Measurements from ENCODE around the gene PYGB.
A peak's percentile ranks its signal among the peaks of the same experiment; 100 is the strongest.

The PYGB gene

DNA sequence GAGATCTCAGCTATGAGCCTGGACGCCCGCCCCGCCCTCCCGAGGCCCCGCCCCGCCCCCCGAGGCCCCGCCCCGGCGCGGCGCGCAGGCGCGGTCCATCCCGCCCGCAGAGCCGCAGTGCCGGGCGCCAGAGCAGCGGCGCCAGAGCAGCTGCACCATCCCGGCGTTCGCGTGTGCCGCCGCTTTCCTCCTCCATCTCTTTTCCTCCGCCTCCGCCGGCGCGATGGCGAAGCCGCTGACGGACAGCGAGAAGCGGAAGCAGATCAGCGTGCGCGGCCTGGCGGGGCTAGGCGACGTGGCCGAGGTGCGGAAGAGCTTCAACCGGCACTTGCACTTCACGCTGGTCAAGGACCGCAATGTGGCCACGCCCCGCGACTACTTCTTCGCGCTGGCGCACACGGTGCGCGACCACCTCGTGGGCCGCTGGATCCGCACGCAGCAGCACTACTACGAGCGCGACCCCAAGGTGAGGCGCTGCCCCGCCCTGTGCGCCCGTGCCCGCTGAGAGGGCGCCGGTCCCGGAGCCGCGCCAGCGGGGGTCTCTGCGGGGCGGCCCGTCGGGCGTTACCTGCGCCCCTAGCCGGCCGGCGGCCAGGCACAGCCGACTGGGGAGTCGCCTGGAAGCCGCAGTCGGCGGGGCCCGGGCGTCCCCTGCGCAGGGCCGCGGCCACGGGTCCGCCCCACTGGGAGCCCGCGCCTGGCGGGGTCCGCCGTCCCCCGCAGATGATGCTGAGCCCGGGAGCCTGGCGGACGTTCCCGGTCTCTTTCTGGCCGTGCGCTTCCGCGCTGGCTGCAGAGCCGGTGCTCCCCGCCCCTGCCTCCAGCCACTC is at the start of gene PYGB:
Gene PYGB (plus strand): TSS at position 130 of the 830 bp plus-strand sequence. CDS start 94 bp downstream, at position 224.
- DNase-seq (ENCODE audit: low read depth in 1 of 2, low spot score in 1 of 2): peak; percentile 66 to 67

DNA sequence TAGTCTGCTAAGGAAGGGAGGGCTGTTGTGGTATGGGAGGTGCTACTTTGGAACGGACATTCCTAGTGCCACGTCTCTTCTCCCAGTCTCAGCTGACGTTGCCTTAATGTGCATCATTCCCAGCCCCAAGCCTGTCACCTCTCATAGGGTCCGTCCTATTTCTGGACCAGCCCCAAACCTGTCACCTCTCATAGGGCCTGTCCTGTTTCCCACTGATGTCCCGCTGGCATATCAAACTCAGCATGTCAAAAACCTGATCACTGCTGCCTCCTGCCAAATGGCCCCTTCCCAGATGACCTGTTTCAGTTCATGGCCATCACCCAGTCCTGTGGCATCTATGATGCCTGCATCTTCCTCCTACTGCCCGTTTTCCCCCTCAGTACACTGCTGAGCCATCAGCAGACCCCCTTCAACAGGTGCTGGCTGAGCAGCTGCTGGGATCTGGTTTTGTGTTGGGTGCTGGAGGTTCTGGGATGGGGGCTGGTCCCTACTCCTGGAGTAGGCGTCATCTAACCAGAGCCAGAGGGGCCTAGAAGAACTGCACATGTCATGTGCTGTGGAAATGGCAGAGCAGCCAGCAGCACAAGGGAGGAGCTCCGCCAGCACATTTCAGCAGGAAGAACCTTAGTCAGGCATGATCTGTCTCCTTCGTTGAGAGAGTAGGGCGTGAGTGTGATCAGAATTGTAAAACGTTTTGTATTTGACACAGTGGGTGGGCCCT is 49.1 kb upstream of the PYGB start:
- DNase-seq (ENCODE audit: low read depth in 1 of 2, low spot score in 1 of 2): no peak

DNA sequence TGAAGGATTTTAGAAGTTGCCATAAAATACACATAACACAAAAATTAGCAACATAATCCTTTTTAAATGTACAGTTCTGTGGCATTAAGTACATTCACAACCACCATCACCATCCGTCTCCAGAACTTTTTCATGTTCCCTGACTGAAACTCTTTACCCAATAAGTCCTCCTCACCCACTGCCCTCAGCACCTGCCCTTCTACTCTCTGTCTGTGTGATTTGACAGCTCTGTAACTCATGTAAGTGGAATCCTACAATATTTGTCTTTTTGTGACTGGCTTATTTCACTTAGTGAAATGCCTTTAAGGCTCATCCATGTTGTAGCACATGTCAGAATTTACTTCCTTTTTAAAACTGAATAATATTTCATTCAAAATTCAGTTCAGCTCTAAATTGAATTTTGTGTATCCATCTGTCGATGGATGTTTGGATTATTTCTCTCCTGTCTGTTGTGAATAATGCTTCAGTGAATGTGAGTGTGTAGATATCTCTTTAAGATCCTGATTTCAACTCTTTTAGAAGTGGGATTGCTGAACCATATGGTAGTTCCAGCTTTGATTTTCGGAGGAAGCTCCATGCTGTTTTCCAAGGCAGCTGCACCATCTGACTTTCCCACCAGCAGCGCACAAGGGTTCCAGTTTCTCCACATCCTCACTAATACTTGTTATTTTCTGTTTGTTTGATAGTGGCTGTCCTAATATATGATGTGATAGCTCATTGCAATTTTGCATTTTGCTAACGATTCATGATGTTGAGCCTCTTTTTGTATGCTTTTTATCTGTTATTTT is 48.2 kb upstream of the PYGB start:
- DNase-seq (ENCODE audit: low read depth in 1 of 2, low spot score in 1 of 2): no peak

DNA sequence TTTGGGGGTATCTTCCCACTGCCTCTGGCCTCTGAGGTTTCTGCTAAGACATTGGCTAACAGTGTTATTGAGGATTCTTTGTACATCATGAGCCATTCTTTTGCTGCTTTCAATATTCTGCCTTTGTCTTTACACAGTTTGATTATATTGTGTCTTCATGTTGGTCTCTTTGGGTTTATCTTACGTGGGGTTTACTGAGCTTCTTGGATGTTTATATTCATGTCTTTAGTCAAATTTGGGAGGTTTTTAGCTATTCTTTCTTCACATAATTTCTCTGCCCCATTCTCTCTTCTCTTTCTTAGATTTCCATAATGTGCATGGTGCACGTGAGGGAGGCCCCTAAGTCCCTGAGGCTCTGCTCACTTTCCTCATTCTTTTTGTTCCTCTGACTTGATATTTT is 44.8 kb upstream of the PYGB start:
- no peak for DNase-seq (ENCODE audit: low read depth in 1 of 2, low spot score in 1 of 2)

DNA sequence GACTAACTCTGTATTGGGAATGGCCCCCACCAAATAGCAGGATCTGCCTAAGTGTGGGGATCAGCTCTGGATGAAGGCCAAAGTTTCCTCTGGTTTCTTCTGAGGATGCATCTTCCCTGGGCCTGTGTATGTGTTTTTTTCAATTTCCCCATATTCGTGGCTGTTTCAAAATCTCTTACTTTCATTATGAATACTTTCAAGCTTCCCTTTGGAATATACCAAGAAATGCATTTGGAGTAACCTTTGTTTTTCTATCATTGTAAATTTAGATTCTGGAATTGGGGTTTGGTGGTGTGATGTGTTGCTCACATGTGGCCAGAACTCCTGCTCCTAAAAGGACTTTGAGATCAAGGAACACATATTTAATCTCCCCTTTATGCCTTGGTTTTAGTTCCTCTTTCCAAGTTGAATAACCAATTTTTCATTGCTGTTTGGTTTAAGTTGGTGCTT is 44.0 kb upstream of the PYGB start:
- no peak for DNase-seq (ENCODE audit: low read depth in 1 of 2, low spot score in 1 of 2)

DNA sequence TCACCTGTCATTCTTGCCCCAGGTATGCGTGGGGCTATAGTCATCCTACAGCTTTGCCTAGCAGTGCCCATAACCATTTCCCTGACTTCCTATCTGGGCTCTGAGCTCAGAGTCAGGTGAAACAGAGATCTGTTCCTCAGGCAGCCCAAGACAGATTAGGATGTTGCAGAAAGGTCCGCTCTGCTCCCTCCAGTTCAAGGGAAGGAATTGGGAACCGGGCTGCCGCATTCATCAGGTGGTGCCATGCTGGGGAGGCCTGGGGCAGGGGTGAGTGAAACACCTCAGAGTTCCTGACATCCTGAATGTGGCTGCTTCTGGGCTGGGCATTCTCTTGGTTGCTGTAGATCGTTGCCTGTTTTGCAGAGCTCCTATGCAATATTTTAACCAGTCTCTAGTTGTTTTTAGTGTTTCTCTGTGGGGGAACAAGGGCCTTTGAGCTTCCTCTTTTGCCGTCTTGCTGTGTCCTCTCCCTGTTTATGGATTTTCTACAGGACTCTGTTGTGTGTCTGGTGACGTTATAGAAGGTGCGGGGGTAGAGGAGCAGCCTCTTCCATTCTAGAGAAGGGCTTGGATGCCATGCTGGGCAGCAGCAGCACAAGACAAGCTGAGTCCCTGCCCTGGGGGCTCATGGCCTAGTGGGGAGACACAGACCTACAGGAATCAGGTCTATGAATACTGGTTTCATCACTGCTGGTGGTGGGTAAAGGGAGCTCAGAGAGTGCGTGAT is 43.2 kb upstream of the PYGB start:
- no peak for DNase-seq (ENCODE audit: low read depth in 1 of 2, low spot score in 1 of 2)

DNA sequence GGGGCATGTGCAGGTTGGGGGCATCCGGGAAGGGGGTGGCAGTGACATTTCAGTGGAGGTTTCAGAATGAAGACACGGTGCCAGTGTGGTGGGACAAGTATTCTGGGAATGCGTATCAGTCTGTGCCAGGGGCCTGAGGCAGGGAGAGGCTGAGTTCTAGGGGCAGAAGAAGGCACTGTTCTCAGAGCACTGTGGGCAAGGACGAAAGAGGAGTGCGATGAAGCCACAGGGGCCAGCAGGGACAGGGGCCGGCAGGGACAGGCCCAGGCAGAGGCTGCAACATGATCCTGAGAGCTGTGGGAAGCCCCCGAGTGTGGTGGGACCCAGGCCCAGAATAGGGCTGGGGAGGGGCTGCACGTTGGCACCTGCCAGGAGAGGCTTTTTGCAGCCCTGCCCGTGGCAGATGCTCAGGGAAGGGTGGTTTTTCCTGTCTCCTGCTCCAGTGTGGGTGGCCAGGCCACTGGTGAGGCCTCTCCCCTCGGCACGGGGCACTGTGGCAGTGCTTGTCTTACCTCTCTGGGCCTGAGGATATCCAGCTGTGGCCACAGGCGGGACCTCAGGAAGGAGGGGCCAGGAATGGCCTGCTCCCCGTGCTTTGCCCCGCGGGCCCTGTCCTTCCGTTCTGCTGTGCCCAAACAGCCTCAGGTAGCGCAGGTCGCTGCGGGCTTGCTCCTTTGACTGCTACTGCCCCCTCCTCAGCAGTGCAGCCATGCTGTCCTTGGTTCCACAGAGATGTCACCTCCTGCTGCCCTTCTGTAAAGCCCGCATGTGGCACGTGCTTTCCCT is 42.4 kb upstream of the PYGB start:
- no peak for DNase-seq (ENCODE audit: low read depth in 1 of 2, low spot score in 1 of 2)

DNA sequence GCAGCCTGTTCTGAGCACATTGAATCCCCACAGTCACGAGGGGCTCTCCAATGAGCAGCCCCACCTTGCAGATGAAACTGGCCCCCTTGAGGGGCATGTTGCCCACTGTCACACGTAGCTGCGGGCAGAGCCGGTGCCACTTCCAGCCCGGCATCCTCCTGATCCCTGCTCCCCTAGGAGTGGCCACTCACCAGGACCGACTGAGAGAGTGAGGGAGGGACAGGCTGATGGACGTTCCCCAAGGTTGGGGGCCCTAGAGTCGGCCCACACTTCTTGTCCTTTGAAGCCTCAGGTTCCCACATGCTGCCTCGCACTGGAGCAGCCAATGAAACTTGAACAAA is 41.9 kb upstream of the PYGB start:
- no peak for DNase-seq (ENCODE audit: low read depth in 1 of 2, low spot score in 1 of 2)

DNA sequence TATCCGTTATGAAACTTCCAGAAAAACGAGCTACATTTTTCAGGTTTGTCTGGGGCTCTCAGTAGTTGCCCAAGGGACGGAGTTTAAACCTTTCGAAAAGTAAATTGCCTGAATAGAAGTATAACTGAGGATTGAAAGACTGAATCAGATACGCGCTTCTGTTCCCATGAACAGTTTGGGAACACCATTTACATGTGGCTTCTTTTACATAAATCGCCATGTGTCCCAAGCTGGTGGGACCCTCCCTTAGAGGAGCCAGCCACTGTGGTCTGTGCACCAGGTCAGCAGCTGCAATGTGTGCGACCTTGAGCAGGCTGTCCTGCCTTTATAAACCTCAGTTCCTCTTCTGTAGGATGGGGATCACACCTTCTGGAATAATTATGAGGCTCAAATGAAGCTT is 41.3 kb upstream of the PYGB start:
- DNase-seq (ENCODE audit: low read depth in 1 of 2, low spot score in 1 of 2): no peak

DNA sequence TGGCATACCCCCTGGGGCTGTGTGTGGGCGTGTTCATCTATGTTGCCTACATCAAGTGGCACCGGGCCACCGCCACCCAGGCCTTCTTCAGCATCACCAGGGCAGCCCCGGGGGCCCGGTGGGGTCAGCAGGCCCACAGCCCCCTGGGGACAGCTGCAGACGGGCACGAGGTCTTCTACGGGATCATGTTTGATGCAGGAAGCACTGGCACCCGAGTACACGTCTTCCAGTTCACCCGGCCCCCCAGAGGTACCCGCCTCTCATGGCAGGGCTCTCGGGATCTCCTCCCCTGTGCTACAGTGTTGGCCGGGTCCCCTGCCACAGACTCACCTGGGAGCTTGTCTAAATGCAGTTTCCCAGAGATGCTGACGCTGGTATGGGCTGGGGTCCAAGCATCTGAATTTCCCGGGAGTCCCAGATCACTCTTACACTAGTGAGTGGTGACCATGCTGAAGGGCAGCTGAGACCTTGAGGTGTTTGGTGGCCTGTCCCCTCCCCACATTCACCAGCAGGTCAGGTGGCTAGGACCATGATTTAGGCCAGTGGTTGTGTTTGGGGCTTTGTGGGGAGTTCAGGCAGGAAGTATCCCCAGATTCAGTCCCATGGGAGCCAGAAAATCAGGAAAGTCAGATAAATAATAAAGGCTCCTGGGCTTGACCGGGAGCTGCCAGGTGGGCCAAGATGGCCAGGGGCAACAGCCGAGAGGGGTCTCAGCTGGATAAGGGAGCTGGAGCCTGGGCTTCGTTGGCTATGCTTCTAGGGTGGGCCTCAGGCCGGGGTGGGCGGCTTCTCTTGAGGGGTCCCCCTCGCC is 40.5 kb upstream of the PYGB start:
- no peak for DNase-seq (ENCODE audit: low read depth in 1 of 2, low spot score in 1 of 2)

DNA sequence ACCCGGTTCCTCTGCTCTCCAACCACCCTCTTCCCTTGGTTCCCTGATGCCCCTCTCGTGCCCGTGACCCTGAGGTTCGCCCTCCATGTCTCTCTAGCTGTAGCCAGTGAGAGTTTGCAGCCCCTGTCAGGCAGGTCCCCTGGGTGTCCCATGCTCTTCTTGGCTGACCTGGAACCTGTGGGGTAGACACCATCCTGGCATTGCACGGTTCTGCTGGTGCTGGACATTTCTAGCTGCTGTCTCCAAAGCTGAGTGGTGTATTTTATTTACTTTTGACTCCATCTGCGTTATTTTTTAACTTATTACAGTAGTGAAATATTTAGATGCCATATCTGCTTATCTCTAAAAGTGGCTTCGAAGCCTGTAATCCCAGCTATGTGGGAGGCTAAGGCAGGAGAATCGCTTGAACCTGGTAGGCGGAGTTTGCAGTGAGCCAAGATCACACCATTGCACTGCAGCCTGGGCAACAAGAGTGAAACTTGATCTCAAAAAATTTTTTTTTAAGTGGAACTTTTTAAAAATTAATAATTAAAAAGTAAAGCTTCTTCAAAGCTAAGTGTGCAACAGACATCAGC is 39.8 kb upstream of the PYGB start:
- no peak for DNase-seq (ENCODE audit: low read depth in 1 of 2, low spot score in 1 of 2)

DNA sequence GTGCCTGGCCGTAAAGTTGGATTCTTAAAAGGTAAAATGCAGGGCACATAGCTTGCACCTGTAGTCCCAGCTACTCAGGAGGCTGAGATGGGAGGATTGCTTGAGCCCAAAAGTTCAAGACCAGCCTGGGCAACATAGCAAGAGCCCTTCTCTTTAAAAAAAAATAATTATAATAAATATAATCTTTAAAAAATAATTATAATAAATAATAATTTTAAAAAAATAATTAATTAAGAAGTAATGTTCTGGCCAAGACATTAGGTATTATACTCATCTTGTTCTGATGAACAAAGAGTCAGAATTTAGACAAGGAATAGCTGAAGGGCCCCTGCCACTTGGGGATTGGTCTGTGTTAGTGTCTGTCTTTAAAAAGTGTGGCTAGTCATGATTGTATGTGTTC is 38.5 kb upstream of the PYGB start:
- no peak for DNase-seq (ENCODE audit: low read depth in 1 of 2, low spot score in 1 of 2)

DNA sequence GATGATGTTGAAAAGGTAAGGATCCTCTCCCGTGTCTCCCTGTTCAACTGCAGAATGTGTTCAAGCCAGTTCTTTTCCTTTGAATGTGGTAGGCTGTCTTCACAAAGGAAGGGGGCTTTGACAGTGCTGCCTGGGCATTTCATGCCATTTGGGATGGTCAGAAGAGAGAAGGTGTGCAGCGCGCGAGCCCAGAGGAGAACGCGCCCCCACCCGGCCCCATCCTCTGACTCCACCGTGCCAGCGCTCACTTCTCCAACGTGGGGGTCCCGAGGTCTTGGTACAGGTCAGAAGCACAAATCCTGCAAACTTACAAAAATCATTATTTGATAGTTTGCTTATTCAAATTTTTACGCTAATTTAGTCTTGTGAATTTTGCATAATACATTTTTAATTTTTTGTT is 38.0 kb upstream of the PYGB start:
- DNase-seq (ENCODE audit: low read depth in 1 of 2, low spot score in 1 of 2): no peak

DNA sequence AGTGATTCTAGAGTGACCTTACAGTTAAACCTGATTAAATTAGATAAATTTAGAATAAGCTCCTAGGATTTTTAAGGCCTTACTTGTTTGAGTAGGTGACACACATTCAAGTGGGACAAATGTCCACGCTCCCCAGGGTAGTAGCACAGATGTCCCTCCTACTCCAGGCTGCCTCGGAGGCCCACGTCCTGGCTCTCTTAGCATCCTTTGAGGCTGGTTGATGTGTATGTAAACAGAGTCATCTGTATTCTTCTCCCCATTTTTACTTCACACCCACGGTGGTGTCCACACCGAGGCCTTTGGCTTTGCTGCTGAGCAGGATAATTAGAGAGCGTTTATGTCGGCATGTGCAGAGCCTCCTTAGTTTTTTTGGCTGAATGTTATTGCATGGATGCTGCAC is 36.6 kb upstream of the PYGB start:
- DNase-seq (ENCODE audit: low read depth in 1 of 2, low spot score in 1 of 2): no peak

DNA sequence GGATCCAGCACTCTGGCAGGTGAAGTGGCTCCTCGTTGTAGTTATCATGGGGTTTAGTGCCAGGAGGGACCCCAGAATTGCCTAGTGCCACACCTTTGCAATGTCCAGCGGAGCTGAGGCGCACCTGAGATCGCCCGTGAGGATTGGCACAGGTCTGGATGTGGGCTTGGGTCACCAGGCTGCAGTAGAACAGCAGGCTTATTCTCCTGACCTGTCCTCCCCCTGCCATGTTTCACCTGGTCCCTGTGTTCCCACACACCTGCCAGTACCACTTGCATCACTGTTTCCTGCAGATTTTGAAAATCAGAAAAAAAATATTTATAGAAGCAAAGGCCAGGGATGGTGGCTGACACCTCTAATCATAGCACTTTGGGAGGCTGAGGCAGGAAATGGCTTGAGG is 35.6 kb upstream of the PYGB start:
- no peak for DNase-seq (ENCODE audit: low read depth in 1 of 2, low spot score in 1 of 2)

DNA sequence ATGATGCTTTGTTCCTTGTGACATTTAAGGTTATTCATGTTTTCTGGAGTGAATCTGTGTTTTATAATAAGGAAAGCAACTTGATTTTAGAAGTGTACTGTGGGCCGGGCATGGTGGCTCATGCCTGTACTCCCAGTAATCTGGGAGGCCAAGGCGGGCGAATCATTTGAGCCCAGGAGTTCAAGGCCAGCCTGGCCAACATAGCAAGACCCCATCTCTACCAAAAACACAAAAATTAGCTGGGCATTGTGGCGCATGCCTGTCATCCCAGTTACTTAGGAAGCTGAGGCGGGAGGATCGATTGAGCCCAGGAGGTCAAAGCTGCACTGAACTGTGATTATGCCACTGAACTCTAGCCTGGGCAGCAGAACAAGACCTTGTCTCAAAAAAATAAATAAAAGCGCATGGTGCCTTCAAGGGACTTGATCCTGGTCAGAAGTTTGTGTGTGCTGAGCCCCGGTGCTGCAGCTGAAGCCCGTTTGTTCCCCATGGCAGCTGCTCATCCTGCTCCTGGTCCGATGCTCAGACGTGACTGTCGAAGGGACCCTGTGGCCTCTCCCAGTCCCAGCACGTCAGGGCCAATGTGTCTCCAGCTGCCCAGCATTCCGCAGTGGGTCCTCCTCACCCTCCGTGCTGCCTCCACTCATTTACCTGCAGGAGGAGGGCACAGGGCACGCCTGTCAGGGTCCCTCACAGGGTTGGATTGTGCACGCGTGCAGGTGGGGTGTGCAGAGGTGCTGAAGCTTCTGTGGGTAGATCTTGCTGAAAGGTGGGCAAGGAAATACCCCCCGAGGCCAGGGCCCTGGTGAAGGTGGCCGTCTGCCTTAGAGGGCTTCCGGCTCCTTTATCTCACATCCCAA is 34.1 kb upstream of the PYGB start:
- DNase-seq (ENCODE audit: low read depth in 1 of 2, low spot score in 1 of 2): no peak

DNA sequence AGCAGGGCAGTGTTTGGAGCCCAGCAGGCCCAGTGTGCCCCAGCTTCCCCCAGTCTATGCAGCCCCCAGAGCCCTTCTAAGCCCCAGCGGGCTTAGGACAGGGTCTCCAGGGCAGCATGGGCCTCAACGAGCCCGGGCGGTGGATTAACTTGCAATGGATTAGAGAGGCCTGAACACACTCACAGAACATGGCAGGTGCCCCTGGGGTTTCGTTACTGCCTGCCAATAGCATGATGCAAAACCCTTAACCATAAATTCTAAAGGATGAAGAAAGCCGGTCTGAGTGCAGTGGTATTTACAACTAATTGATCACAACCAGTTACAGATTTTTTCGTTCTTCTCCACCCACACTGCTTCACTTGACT is 33.5 kb upstream of the PYGB start:
- DNase-seq (ENCODE audit: low read depth in 1 of 2, low spot score in 1 of 2): no peak

DNA sequence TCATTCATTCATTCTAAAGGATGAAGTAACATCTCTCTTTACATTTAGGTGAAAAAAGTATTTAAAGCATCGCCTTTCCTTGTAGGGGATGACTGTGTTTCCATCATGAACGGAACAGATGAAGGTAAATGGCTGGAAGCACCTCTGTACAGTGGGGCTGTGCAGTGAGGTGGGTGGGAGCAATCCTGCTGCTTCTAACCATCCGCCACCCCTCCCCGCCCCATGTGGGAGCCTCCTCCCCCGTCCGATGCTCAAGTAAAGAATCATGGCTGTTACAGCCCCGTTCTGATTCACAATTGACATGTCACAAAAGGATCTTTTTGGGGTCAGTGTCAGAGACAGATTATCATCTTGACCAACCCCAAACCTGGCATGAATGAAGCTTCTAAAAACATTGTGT is 33.1 kb upstream of the PYGB start:
- DNase-seq (ENCODE audit: low read depth in 1 of 2, low spot score in 1 of 2): no peak
